Fibroblast of skin of back (primary cell): ENCODE results near the gene STK11.
"Not testable (repeated sequence)": the region's sequence is repeated elsewhere in the genome, so short reads cannot be mapped to it uniquely, and the experiment has no call there.

Source experiments
- DNase-seq: peaks from one replicate; pipeline ENCODE4 v3.0.0-alpha.2; 2013

STK11 gene

DNA sequence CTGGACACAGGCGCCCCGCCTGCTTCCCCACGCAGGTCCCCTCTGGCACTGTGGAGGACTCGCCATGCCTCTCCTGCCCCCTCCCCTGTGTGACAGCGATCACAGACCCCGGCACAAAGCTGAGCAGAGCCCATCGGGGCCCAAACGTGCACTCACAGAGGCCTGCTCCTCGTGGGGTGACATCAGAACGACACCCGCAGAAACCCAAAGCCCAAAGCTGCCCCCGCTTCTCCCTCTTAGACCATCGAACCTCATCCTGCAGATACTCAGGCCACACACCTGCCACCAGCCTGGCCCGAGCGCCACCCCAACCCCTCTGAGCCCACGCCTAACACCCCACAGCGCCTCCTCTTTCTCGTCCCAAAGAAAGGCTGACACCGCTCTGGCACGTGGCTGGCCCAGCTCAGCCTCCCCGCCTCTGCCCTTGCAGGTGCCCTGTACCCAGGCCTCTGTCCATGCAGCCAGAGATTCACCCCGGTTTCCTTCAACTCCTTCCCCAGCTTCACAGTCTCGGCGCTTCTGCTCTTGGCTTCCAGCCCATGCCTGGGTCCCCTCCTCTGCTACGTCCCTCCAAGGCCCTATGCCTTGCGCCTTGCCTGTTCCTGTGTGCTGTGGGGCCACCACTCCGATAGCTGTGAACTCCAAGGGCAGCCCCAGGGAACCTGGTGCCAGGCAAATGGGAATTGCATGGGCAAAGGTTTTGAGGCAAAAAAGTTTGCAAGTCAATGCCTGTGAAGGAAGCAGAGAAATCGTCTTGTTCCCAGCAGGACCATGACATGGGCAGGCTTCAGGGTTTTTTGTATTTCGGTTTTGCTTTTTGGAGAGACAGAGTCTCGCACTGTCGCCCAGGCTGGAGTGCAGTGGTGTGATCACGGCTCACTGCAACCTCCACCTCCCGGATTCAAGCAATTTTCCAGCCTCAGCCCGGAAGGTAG, 33.1 kb downstream of the STK11 start:
- DNase-seq: no peak

- DNase-seq: no peak
These were observed 33.8 kb downstream of the STK11 start for GRCh38 chr19:1239420-1239795.

DNA sequence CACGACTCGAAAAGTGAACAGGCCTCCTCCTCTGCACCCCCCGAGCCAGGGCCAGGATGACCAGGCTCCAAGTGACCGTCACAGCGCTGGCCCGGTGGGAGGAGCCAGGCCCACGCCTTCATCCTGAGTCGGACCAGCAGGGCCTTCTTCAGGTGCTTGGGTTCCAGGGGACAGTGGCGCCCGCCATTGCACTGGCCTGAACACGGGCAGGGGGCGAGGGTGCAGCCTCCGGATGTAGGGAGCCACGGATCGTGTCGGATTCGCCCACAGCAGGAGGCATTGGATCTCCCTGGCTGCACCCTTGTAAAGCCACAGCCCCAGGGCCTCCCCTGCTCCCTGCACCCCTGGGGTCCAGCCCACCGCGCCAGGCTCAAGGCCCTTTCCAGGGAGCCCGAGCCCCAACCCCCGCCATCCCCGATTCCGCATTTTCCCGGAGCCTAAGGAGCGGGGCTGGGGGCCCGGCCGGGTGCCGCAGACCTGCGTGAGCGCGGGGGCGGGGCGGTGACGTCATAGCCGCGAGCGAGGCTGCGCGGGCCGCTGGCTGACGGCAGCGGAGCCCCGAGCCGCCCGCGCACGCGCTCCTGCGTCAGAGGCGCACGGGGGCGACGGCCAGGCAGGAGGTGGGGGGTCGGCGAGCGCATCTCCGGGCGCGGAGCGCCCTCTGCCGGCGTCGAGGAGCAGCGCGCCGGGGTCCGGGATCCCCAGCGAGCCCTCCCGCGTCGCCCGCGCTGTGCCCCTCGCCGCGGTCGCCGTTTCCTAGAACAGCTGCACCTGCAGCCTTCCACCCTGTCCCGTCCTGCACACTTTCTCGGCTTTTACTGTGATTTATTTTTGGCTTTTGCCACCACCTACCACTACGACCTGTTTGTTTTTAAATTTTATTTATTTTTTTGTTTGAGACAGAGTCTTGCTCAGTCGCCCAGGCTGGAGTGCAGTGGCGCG, 34.5 kb downstream of the STK11 start:
- peak; percentile 87 for DNase-seq

GRCh38 chr19:1240925-1241324, 35.3 kb downstream of the STK11 start:
- no peak for DNase-seq

GRCh38 chr19:1241417-1242095, 36.0 kb downstream of the STK11 start, which contains the start of gene ATP5F1D:
TSS of gene ATP5F1D (plus strand) at chr19:1241751. CDS start at chr19:1241851, 100 bp downstream.
- peak; percentile 95 for DNase-seq

GRCh38 chr19:1243768-1244692, 38.5 kb downstream of the STK11 start:
- peak; percentile 82 for DNase-seq

DNA sequence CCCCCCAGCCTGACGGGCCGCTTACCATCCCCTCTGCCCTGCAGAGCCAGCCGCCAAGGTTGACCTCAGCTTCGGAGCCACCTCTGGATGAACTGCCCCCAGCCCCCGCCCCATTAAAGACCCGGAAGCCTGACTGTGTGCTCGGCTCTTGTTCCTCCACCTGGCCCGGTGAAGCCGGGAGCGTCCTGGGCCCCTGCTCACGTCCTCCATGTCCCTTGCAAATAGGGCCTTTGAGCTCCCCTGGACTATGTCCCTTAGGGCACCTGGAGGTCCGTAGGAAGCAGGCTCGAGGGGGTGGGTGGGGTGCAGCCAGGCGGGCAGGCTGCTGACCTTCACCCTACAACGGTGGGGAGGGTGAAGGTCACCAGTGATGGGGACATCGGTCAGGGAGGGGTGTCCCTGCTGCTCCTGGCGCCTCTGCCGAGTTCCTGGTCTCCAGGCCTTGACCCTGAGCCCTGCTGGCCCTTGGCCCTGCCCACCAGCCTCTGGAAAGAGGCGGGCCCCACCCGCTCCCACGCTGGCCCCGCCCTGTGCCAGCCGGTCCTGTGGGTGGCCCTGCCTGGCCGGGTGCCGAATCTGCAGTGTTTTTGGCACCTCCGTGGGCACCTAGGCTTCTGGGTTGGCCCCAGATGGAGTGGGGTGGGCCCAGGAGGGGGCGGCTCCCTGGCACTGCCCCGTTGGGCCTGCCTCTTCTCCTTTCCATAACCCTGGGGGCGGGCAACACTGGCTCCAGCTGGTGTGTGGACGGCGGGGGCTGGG, 39.3 kb downstream of the STK11 start:
- DNase-seq: no peak

DNA sequence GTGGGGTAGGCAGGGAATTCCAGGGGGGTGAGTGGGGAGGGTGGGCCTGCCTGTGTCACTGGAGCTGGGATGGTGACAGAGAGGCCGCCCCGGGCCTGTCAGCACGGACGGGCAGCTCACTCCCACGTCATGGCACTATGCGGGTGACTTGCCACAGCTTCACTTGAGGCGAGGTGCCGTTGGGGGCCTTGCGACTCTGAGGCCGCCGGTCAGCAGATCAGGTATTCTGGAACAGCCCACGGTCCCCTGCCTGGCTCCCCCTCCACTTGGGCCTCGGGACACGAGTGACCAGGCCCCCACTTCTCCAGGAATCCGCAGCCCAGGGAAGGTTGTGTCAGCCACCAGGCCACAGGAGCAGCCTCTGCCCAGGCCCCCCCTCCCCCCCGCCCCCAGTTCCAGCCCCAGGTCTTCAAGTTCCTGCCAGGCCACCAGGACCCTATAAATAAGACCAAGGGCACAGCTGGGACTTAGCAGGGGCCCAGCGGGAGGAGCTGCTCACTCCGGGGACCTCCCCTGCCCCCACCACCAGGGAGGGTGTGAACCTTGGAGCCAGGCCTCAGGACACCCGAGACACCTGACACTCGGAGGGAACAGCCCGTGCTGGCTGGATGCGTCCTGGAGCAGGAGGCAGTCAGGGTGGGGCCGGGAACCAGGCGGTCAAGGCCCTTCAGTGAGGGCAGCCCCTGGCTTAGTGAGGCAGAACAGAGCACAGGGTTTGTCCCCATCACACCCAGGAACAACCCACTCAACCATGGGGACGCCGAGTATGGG, 40.1 kb downstream of the STK11 start:
- no peak for DNase-seq

- DNase-seq: not testable (repeated sequence)
These were observed 40.9 kb downstream of the STK11 start for GRCh38 chr19:1246265-1247087.

GRCh38 chr19:1247748-1248138, 42.2 kb downstream of the STK11 start:
- DNase-seq: no peak

- DNase-seq: peak; percentile 88
These were observed 42.7 kb downstream of the STK11 start, which contains the start of gene MIDN for GRCh38 chr19:1248139-1248785. TSS of gene MIDN (plus strand) at chr19:1248583. CDS start at chr19:1250297, 1,714 bp downstream.

- DNase-seq: peak; percentile 84
These were observed 43.3 kb downstream of the STK11 start for GRCh38 chr19:1248786-1249297.

- DNase-seq: peak; percentile 97
These were observed 43.9 kb downstream of the STK11 start for GRCh38 chr19:1249298-1249989.

GRCh38 chr19:1249990-1250436, 44.4 kb downstream of the STK11 start:
- DNase-seq: no peak

- peak; percentile 79 for DNase-seq
These were observed 45.1 kb downstream of the STK11 start for GRCh38 chr19:1250437-1251260.
